Left lobe of liver (tissue), 2 donors: ENCODE data around the gene MKI67. TPM values are rescaled to one million over a fixed set of nuclear protein-coding genes. Genes with fewer than 3 reads are reported as not detected.

Experiments used
- ATAC-seq: fragments of 200-7000 bp; cut with Tn5 transposase; one replicate; pipeline ENCODE4 v1.9.1; 2020; ENCODE audit warnings: mild to moderate bottlenecking, moderate library complexity
- DNase-seq: peaks from one replicate; pipeline ENCODE4 v3.0.0-alpha.2; 2020; ENCODE audit warnings: low spot score
- total RNA-seq: library from RNA; stranded (reverse); gene quantifications from one replicate; pipeline ENCODE4 v1.2.1, GENCODE V29; 2021
- donor health status: DM: no; HTN: no; CAD: no; lungs with moderate emphysema.
- donor health status: DM: no; HTN: yes; CAD: no.

The MKI67 gene
- total RNA-seq, 1 donor from 2014 or later = 0.70 TPM

- DNase-seq = peak; percentile 41
- ATAC-seq = no peak
Measured at GRCh38 chr10:128068398-128069285, 57.6 kb downstream of the MKI67 start.

- peak; percentile 41 for DNase-seq
- no peak for ATAC-seq
Measured at GRCh38 chr10:128067691-128068397, 58.4 kb downstream of the MKI67 start.

GRCh38 chr10:128066870-128067382, 59.3 kb downstream of the MKI67 start:
- DNase-seq (peak; percentile 35), ATAC-seq (no peak)

GRCh38 chr10:128065881-128066534, 60.2 kb downstream of the MKI67 start:
- peak; percentile 35 for DNase-seq

GRCh38 chr10:128064970-128065580, 61.1 kb downstream of the MKI67 start:
- DNase-seq = no peak
- ATAC-seq = no peak

More at GRCh38 chr10:128065881-128066534, 60.2 kb downstream of the MKI67 start:
- ATAC-seq = no peak

GRCh38 chr10:128064108-128064969, 61.9 kb downstream of the MKI67 start:
- peak; percentile 54 for DNase-seq
- ATAC-seq = peak; percentile 25

GRCh38 chr10:128063736-128064107, 62.5 kb downstream of the MKI67 start:
- no peak for ATAC-seq
- DNase-seq = peak; percentile 37

- DNase-seq = peak; percentile 49
- peak; percentile 48 for ATAC-seq
Measured at GRCh38 chr10:128062881-128063563, 63.2 kb downstream of the MKI67 start.

- ATAC-seq = no peak
- DNase-seq = no peak
Measured at GRCh38 chr10:128062331-128062880, 63.8 kb downstream of the MKI67 start.

- ATAC-seq (no peak), DNase-seq (peak; percentile 33)
Measured at GRCh38 chr10:128061306-128062300, 64.6 kb downstream of the MKI67 start.

- no peak for ATAC-seq
- DNase-seq = peak; percentile 5
Measured at GRCh38 chr10:128060341-128061250, 65.6 kb downstream of the MKI67 start.

- no peak for ATAC-seq
- no peak for DNase-seq
Measured at GRCh38 chr10:128059982-128060293, 66.3 kb downstream of the MKI67 start.

GRCh38 chr10:128059266-128059981, 66.8 kb downstream of the MKI67 start:
- DNase-seq (peak; percentile 50), ATAC-seq (no peak)

- DNase-seq = no peak
- ATAC-seq = no peak
Measured at GRCh38 chr10:128058750-128059134, 67.5 kb downstream of the MKI67 start.

- ATAC-seq (no peak), DNase-seq (no peak)
Measured at GRCh38 chr10:128058106-128058749, 68.0 kb downstream of the MKI67 start.
